ENCODE measurements around the gene ATP6V0C. TPM values are rescaled to one million over a fixed set of nuclear protein-coding genes. Genes with fewer than 3 reads are reported as not detected.

The ATP6V0C gene
- total RNA-seq, 4 donors from 2014 or later, result 63.1 to 218 (median 126) TPM

DNA sequence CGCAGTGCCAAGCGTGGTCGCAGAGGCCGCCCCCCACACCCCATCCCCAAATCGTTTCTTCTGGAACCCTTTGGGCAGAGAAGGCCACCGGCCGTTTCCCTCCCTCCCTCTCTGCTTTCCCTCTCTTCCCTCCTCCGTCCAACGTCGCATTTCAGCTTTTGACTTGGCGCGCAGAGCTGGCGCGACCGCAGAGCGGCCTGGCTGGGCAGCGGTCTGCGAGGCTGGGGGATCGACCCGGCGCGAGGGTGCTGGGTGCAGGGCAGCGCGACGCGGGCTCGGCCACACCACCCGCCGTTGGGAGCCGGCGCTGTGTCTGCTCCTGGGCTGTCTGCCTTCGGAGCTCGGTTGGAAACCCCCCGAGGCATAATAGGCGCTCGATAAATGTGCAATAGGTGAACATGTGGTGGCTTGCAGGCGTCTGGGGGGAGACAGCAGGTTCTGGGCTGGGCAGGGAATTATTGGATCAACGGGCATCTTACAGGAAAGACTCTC is 45.5 kb upstream of the ATP6V0C start:
- no peak for DNase-seq (ENCODE audit: low spot score in 2 of 2)
- TF ChIP-seq, protein P1, sequence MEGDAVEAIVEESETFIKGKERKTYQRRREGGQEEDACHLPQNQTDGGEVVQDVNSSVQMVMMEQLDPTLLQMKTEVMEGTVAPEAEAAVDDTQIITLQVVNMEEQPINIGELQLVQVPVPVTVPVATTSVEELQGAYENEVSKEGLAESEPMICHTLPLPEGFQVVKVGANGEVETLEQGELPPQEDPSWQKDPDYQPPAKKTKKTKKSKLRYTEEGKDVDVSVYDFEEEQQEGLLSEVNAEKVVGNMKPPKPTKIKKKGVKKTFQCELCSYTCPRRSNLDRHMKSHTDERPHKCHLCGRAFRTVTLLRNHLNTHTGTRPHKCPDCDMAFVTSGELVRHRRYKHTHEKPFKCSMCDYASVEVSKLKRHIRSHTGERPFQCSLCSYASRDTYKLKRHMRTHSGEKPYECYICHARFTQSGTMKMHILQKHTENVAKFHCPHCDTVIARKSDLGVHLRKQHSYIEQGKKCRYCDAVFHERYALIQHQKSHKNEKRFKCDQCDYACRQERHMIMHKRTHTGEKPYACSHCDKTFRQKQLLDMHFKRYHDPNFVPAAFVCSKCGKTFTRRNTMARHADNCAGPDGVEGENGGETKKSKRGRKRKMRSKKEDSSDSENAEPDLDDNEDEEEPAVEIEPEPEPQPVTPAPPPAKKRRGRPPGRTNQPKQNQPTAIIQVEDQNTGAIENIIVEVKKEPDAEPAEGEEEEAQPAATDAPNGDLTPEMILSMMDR (IDR thresholded peaks at IDR 0.05), result no peak
- TF ChIP-seq POLR2A (IDR thresholded peaks at IDR 0.05), result no peak
- WGBS, 2 donors, result 0 to 3% methylated on average over 10 to 23 of the region's 38 CpGs
- peak overlapping the region; percentile 22 for H3K4me3 ChIP-seq (ENCODE audit: low read depth, poor library complexity, severe bottlenecking)
- intact Hi-C loops (cut with DNase I; ENCODE audit: low total_unique reads), result no loop called here

DNA sequence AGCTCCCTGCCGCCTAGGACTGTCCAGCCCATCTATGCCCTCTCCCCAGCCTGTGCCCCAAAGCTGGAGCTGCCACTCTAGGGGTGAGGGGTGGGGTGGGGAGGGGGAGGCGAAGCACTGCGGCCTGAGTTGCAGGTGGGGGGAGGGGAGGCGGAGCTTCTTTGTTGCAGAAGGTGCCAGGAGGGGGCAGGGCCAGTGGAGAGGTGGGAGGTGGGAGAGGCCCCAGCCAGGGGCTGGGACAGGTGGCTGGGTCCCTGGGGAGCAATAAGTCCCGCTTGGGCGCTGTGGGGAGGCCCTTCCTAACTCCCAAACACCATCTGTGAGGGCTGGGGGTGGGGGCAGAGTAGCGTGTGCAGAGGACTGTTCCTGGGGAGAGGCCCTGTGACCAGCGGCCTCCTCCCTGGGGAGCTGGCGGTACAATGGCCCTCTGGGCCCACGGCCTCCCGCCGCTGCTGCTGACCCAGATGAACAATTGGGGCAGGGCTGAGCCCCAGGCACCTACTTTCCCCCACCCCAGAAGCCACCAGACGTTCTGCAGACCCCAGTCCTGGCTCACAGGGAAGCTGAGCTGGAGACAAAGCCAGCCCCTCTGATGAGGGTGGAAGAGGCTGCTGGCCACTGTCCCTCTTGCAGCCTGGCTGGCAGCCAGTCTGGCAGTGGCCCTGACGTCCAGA is 44.9 kb upstream of the ATP6V0C start:
- intact Hi-C loops (cut with DNase I; ENCODE audit: low total_unique reads), result no loop called here
- DNase-seq (ENCODE audit: low spot score in 2 of 2), result no peak
- 17 to 18% methylated on average over 11 to 12 of the region's 14 CpGs for WGBS, 2 donors
- TF ChIP-seq, protein P1 (IDR thresholded peaks at IDR 0.05), result no peak
- no peak for TF ChIP-seq POLR2A (IDR thresholded peaks at IDR 0.05)
- no peak overlapping the region for H3K4me3 ChIP-seq (ENCODE audit: low read depth, poor library complexity, severe bottlenecking)

DNA sequence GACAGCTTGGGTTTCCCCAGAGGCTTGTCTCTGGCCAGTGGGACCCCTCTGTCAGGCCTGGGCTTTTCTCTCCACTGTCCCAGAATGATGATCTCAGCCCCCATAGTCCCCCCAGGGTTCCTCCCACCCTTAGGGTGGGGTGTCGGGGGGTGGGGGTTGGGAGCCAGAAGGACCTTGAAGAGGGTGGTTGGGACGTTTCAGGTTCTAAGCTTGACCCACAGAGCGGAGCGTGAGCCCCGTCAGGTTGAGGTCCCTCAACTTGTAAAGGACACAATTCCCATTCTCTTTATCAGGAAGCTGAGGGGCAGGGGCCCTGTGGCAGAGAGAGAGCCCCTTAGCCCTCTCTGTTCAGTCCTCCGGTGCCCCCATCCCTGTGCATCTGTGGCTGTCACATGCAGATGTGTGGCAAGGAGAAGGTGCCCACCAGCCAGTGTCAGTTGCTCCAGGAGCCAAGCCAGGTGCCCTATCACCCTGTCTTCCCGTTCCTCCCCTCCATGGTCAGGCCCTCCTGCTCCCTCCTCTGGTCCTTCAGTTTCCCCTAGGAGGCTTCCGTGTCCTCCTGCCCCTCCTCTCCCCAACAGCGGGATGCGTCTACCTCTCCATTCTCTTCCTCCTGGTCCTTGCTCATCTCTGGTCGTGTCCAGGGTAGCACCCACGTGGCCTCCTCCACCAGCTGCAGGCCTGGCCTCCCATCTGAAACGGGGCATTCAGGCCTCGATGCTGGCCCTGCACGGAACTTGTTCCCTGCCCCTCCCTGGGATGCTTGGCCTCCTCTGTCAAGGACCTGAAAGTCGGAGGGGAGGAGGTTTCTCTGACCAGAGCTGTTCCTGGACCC is 44.1 kb upstream of the ATP6V0C start:
- no peak overlapping the region for H3K4me3 ChIP-seq (ENCODE audit: low read depth, poor library complexity, severe bottlenecking)
- TF ChIP-seq POLR2A (IDR thresholded peaks at IDR 0.05), result no peak
- TF ChIP-seq, protein P1 (IDR thresholded peaks at IDR 0.05), result no peak
- intact Hi-C loops (cut with DNase I; ENCODE audit: low total_unique reads), result no loop called here
- DNase-seq (ENCODE audit: low spot score in 2 of 2), result no peak
- 42 to 61% methylated on average over 12 to 16 of the region's 16 CpGs for WGBS, 2 donors

- 82 to 90% methylated on average over 7 of the region's 7 CpGs for WGBS, 2 donors
- no peak overlapping the region for H3K4me3 ChIP-seq (ENCODE audit: low read depth, poor library complexity, severe bottlenecking)
- no peak for DNase-seq (ENCODE audit: low spot score in 2 of 2)
- TF ChIP-seq, protein P1 (IDR thresholded peaks at IDR 0.05), result no peak
- no peak for TF ChIP-seq POLR2A (IDR thresholded peaks at IDR 0.05)
- intact Hi-C loops (cut with DNase I; ENCODE audit: low total_unique reads), result no loop called here
Observed at GRCh38 chr16:2470234-2470601, 43.5 kb upstream of the ATP6V0C start.

- intact Hi-C loops (cut with DNase I; ENCODE audit: low total_unique reads), result no loop called here
- no peak for DNase-seq (ENCODE audit: low spot score in 2 of 2)
- WGBS, 2 donors, result 15 to 32% methylated on average over 5 to 6 of the region's 9 CpGs
- TF ChIP-seq, protein P1 (IDR thresholded peaks at IDR 0.05), result no peak
- no peak for TF ChIP-seq POLR2A (IDR thresholded peaks at IDR 0.05)
- no peak overlapping the region for H3K4me3 ChIP-seq (ENCODE audit: low read depth, poor library complexity, severe bottlenecking)
Observed at GRCh38 chr16:2470603-2471015, 43.1 kb upstream of the ATP6V0C start.
